MM.1S (cell line): ENCODE measurements around the gene UBE2E2.

Experiments
- DNase-seq: peaks from one replicate; pipeline ENCODE4 v3.0.0-alpha.2; 2015
- H2AFZ ChIP-seq: fragments of 300-600 bp; sonication (generic); 2 replicates; pipeline ENCODE4 v1.6.0; 2016; ENCODE audit warnings: antibody characterized with exemption, low read length
- H3F3A ChIP-seq: fragments of 300-600 bp; sonication (generic); 2 replicates; pipeline ENCODE4 v1.6.1; 2016; ENCODE audit warnings: mild to moderate bottlenecking, antibody characterized with exemption, low read length, moderate library complexity, mixed read lengths; ENCODE audit not compliant: insufficient read depth
- H3K27ac ChIP-seq: fragments of 300-600 bp; sonication (generic); 2 replicates; pipeline ENCODE4 v1.5.1; 2016; ENCODE audit warnings: mild to moderate bottlenecking, low read length
- H3K27me3 ChIP-seq: fragments of 300-600 bp; sonication (generic); replicated peaks from 2 replicates; pipeline ENCODE4 v1.6.0; 2016; ENCODE audit warnings: low read length; ENCODE audit not compliant: insufficient read depth
- H3K36me3 ChIP-seq: fragments of 300-600 bp; sonication (generic); replicated peaks from 2 replicates; pipeline ENCODE4 v1.6.1; 2016; ENCODE audit warnings: mild to moderate bottlenecking, low read length, mixed read lengths; ENCODE audit not compliant: insufficient read depth
- H3K4me1 ChIP-seq: fragments of 300-600 bp; sonication (generic); 2 replicates; pipeline ENCODE4 v1.6.1; 2016; ENCODE audit warnings: low read length, mixed read lengths
- H3K4me2 ChIP-seq: fragments of 300-600 bp; sonication (generic); 2 replicates; pipeline ENCODE4 v1.6.0; 2016; ENCODE audit warnings: low read depth, low read length
- H3K4me3 ChIP-seq: fragments of 300-600 bp; sonication (generic); 2 replicates; pipeline ENCODE4 v1.5.1; 2016; ENCODE audit warnings: low read length, mixed read lengths
- H3K79me2 ChIP-seq: fragments of 300-600 bp; sonication (generic); 2 replicates; pipeline ENCODE4 v1.6.1; 2016; ENCODE audit warnings: mixed run types, low read length, mixed read lengths
- H3K9ac ChIP-seq: fragments of 300-600 bp; sonication (generic); 2 replicates; pipeline ENCODE4 v1.6.1; 2016; ENCODE audit warnings: low read length, mixed read lengths
- H3K9me2 ChIP-seq: fragments of 300-600 bp; sonication (generic); replicated peaks from 2 replicates; pipeline ENCODE4 v1.6.1; 2016; ENCODE audit warnings: mild to moderate bottlenecking, low read length, mixed read lengths; ENCODE audit not compliant: insufficient read depth
- H3K9me3 ChIP-seq: fragments of 300-600 bp; sonication (generic); replicated peaks from 2 replicates; pipeline ENCODE4 v1.6.1; 2016; ENCODE audit warnings: mild to moderate bottlenecking, low read length, mixed read lengths; ENCODE audit not compliant: insufficient read depth
- H4K20me1 ChIP-seq: fragments of 300-600 bp; sonication (generic); 2 replicates; pipeline ENCODE4 v1.6.1; 2016; ENCODE audit warnings: mild to moderate bottlenecking, low read length, moderate library complexity, mixed read lengths; ENCODE audit not compliant: insufficient read depth
- CTCF ChIP-seq: fragments of 300-600 bp; sonication (generic); IDR thresholded peaks from 2 replicates; pipeline ENCODE4 v1.5.1; 2016; ENCODE audit warnings: antibody characterized with exemption, low read length, mixed read lengths
- EZH2 ChIP-seq: fragments of 300-600 bp; sonication (generic); optimal IDR thresholded peaks from 2 replicates; pipeline ENCODE3; 2017; ENCODE audit warnings: low read depth, mild to moderate bottlenecking, antibody characterized with exemption, low read length, mixed read lengths
- EZH2phosphoT487 ChIP-seq: fragments of 300-600 bp; sonication (generic); IDR thresholded peaks from 2 replicates; pipeline ENCODE4 v1.6.1; 2018; ENCODE audit warnings: antibody characterized with exemption, low read length

Gene UBE2E2

GRCh38 chr3:23312866-23313265, 109.7 kb downstream of the UBE2E2 start:
- Histone ChIP-seq H3F3A (no peaks in the 10 kb centered on the region), H4K20me1 (no peaks in the 10 kb centered on the region), H3K36me3 (no peaks in the 10 kb centered on the region), H2AFZ (no peak overlapping the region), H3K4me3 (no peak overlapping the region), H3K27me3 (no peaks in the 10 kb centered on the region), H3K4me2 (no peak overlapping the region), H3K9me3 (no peaks in the 10 kb centered on the region), H3K9me2 (no peaks in the 10 kb centered on the region), H3K4me1 (no peaks in the 10 kb centered on the region), H3K9ac (no peak overlapping the region), H3K27ac (no peak overlapping the region), H3K79me2 (peaks cover 41% of the 10 kb centered on the region)
- DNase-seq = no peak
- TF ChIP-seq CTCF (no peak), EZH2phosphoT487 (no peak), EZH2 (no peak)

DNA sequence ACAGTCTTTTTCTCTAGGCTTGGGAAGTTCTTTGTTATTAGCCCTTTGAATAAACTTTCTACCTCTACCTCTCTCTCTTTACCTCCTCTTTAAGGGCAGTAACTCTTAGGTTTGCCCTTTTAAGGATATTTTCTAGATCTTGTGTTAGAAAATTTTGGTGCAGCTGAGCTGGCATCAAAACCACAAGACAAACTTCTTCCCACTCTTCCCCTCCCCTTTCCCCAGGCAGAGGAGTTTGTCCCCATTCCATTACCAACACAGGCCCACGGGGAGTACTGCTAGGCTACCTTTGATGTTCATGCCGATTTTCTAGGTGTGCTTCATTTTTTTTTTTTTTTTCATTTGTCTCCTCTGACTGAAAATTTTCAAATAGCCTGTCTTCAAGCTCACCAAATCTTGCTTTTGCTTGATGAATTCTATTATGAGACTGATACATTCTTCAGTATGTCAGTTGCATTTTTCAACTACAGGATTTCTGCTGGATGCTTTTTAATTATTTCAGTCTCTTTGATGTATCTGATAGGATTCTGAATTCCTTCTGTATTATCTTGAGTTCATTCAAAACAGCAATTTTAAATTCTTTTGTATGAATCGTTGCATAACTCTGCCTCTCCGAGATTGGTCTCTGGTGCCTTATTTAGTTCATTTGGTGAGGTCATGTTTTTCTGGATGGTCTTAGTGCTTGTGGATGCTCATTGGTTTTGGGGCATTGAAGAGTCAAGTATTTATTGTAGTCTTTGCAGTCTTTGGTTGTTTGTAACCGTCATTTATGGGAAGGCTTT, 112.0 kb downstream of the UBE2E2 start:
- Histone ChIP-seq H4K20me1 (no peaks in the 10 kb centered on the region), H3K79me2 (peaks cover 41% of the 10 kb centered on the region)

GRCh38 chr3:23316924-23317323, 113.8 kb downstream of the UBE2E2 start:
- no peak for DNase-seq
- H2AFZ ChIP-seq = no peak overlapping the region
- no peaks in the 10 kb centered on the region for H4K20me1 ChIP-seq
- no peak overlapping the region for H3K27ac ChIP-seq
- H3K4me1 ChIP-seq = no peaks in the 10 kb centered on the region
- TF ChIP-seq EZH2 = no peak
- no peak for TF ChIP-seq EZH2phosphoT487
- TF ChIP-seq CTCF = no peak
- no peaks in the 10 kb centered on the region for H3K27me3 ChIP-seq
- H3K36me3 ChIP-seq = no peaks in the 10 kb centered on the region
- H3K4me3 ChIP-seq = no peak overlapping the region
- no peak overlapping the region for H3K4me2 ChIP-seq
- no peaks in the 10 kb centered on the region for H3K9me3 ChIP-seq
- H3K9ac ChIP-seq = no peak overlapping the region
- peaks cover 51% of the 10 kb centered on the region for H3K79me2 ChIP-seq
- H3K9me2 ChIP-seq = no peaks in the 10 kb centered on the region
- H3F3A ChIP-seq = no peaks in the 10 kb centered on the region

More for the DNA sequence above, 112.0 kb downstream of the UBE2E2 start:
- no peak overlapping the region for H2AFZ ChIP-seq
- H3K9ac ChIP-seq = no peak overlapping the region
- no peak overlapping the region for H3K4me2 ChIP-seq
- H3F3A ChIP-seq = no peaks in the 10 kb centered on the region
- no peaks in the 10 kb centered on the region for H3K9me2 ChIP-seq
- H3K9me3 ChIP-seq = no peaks in the 10 kb centered on the region
- no peaks in the 10 kb centered on the region for H3K4me1 ChIP-seq
- TF ChIP-seq EZH2 = no peak
- no peak for TF ChIP-seq EZH2phosphoT487
- no peak for TF ChIP-seq CTCF
- H3K27me3 ChIP-seq = no peaks in the 10 kb centered on the region
- no peak overlapping the region for H3K27ac ChIP-seq
- H3K4me3 ChIP-seq = no peak overlapping the region
- H3K36me3 ChIP-seq = no peaks in the 10 kb centered on the region
- no peak for DNase-seq
